Esophagus squamous epithelium (tissue), 5 donors: ENCODE data around the gene CBX3. TPM values are rescaled to one million over a fixed set of nuclear protein-coding genes. Genes with fewer than 3 reads are reported as not detected.
"Not testable (repeated sequence)": the region's sequence is repeated elsewhere in the genome, so short reads cannot be mapped to it uniquely, and the experiment has no call there.

Experiments
- DNase-seq: peaks from one replicate; lab custom pipeline; 2025; lab: John Stamatoyannopoulos, UW
- H3K27ac ChIP-seq, 4 donors: fragments of 200-600 bp; sonication (generic); one replicate each; pipeline ENCODE4 v1.5.1; 2016 to 2019; ENCODE audit warnings: mild to moderate bottlenecking in 1 of 4
- H3K27me3 ChIP-seq, 4 donors: fragments of 200-600 bp; sonication (generic); 1 replicate in 3 of 4; 2 replicates in 1 of 4; pipeline versions ENCODE4 v1.5.1 to v1.6.0; 2017 to 2021; ENCODE audit warnings: antibody characterized with exemption in 1 of 4
- H3K36me3 ChIP-seq, 3 donors: fragments of 200-600 bp; sonication (generic); one replicate each; pipeline ENCODE4 v1.5.1; 2016 to 2019
- H3K4me1 ChIP-seq, 3 donors: fragments of 200-600 bp; sonication (generic); one replicate each; pipeline ENCODE4 v1.5.1; 2017 to 2019
- H3K4me3 ChIP-seq, 4 donors: fragments of 200-600 bp; sonication (generic); 1 replicate in 3 of 4; 2 replicates in 1 of 4; pipeline ENCODE4 v1.5.1; 2016 to 2019; ENCODE audit warnings: mild to moderate bottlenecking in 2 of 4, moderate library complexity in 1 of 4
- H3K9me3 ChIP-seq, 3 donors: fragments of 200-600 bp; sonication (generic); one replicate each; pipeline ENCODE4 v1.5.1; 2016 to 2019
- POLR2A ChIP-seq, 4 donors: fragments of 450-650 bp; IDR thresholded peaks; one replicate each; pipeline ENCODE4 v1.6.1; 2017; ENCODE audit warnings: antibody characterized with exemption in 4 of 4, mild to moderate bottlenecking in 4 of 4, moderate library complexity in 3 of 4
- WGBS, 2 donors: methylation state at CpG; one replicate each; pipeline ENCODE4 v1.1.5; 2018; 5-methylcytosine and 5-hydroxymethylcytosine counted together
- intact Hi-C: fragments of 100-400 bp; cut with DNase I; formaldehyde crosslinking; loops from one replicate; pipeline ENCODE4 v1.15.0; 2022
- total RNA-seq, 4 donors: library from RNA; depleted of rRNA; stranded (reverse); fragments of >200 nt; gene quantifications; one replicate each; pipeline ENCODE4 v1.1.0, GENCODE V29; 2016
- TF ChIP-seq, protein P1 (sequence below), 6 experiments: fragments of 450-650 bp in 4 of 6; fragments of 200-600 bp in 2 of 6; sonication (generic) in 2 of 6; IDR thresholded peaks; one replicate each; pipeline ENCODE4 v1.5.1; 2016 to 2019; ENCODE audit warnings: antibody characterized with exemption in 6 of 6, mild to moderate bottlenecking in 4 of 6, moderate library complexity in 4 of 6
- donor health status: DM: yes; HTN: yes; CAD: no.

CBX3 gene
- total RNA-seq, 4 donors from 2014 or later, result 24.6 to 85.3 (median 74.2) TPM

DNA sequence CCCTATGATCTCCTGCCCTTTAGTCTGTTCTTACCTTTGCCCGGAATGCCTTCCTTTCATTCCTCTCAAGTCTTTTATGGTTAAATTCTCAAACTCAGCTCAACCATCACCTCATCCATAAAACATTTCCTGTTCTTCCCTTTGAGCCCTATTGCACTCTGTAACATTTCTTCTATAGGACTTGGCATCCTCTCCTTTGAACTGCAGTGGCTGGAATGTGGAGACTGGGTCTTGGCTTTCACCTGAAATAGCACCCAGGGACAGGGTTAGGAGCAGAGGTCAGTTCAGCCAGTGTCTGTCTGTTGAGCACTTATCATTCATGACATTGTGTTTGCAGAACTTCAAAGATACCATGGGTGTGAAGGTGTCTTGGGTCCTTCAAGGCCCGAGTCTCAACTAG is 42.3 kb upstream of the CBX3 start:
- WGBS, 2 donors, result 68 to 100% methylated on average over 2 of the region's 2 CpGs
- intact Hi-C loops, result no loop called here
- no peak for DNase-seq

DNA sequence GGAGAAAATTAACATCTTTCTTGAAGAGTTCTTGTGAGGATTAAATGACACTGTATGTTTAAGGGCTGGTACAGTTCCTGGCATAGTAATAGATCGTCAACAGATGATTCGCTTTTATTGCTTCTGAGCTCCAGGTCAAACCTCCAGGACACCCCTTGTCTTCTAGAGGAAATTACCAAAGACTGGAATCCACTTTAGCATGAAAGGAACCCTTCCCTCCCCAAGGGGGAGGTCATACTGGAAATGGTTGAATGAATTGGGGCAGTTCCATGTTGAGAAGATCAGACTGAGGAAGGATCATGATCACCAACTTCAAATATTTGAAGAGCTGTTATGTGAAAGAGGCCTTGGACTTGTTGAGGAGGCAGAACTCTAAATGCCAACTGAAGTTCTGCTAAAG is 40.6 kb upstream of the CBX3 start:
- Histone ChIP-seq H3K9me3 (no peaks in the 10 kb centered on the region), H3K4me1 (peaks cover 1 to 21% (median 8%) of the 10 kb centered on the region in 3 donors), H3K27me3 (no peaks in the 10 kb centered on the region), H3K36me3 (no peaks in the 10 kb centered on the region), H3K4me3 (no peak overlapping the region), H3K27ac (no peak overlapping the region)
- TF ChIP-seq, protein P1, sequence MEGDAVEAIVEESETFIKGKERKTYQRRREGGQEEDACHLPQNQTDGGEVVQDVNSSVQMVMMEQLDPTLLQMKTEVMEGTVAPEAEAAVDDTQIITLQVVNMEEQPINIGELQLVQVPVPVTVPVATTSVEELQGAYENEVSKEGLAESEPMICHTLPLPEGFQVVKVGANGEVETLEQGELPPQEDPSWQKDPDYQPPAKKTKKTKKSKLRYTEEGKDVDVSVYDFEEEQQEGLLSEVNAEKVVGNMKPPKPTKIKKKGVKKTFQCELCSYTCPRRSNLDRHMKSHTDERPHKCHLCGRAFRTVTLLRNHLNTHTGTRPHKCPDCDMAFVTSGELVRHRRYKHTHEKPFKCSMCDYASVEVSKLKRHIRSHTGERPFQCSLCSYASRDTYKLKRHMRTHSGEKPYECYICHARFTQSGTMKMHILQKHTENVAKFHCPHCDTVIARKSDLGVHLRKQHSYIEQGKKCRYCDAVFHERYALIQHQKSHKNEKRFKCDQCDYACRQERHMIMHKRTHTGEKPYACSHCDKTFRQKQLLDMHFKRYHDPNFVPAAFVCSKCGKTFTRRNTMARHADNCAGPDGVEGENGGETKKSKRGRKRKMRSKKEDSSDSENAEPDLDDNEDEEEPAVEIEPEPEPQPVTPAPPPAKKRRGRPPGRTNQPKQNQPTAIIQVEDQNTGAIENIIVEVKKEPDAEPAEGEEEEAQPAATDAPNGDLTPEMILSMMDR (IDR thresholded peaks at IDR 0.05), result no peak
- TF ChIP-seq POLR2A (IDR thresholded peaks at IDR 0.05), result no peak
- no peak for DNase-seq
- 90 to 100% methylated on average over 2 of the region's 2 CpGs for WGBS, 2 donors
- intact Hi-C loops, result no loop called here

More for the DNA sequence above, 42.3 kb upstream of the CBX3 start:
- Histone ChIP-seq H3K36me3 (no peaks in the 10 kb centered on the region), H3K27me3 (peaks cover 0 to 7% (median 0%) of the 10 kb centered on the region in 4 donors), H3K4me3 (no peak overlapping the region), H3K4me1 (peaks cover 6 to 38% (median 18%) of the 10 kb centered on the region in 3 donors), H3K9me3 (no peaks in the 10 kb centered on the region), H3K27ac (no peak overlapping the region)
- TF ChIP-seq POLR2A (IDR thresholded peaks at IDR 0.05), result no peak
- TF ChIP-seq, protein P1 (IDR thresholded peaks at IDR 0.05), result no peak

DNA sequence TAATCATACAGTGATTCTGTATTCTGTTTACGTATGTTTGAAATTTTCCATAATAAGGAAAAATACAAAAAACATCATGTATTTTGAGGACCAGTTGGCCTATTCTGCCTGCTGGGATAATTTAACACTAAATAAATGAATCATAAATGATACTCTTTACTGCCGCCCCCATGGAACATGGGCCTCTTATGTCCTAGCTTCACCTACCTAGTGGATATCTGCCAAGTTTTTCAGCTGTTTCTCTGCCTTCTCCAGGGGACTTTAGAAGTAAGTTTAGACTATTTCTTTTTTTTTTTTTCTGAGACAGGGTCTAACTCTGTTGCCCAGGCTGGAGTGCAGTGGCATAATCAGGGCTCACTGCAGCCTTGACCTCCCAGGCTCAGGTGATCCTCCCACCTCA is 39.1 kb upstream of the CBX3 start:
- WGBS, 2 donors, result 78 to 83% methylated on average over 2 of the region's 2 CpGs
- Histone ChIP-seq H3K9me3 (no peaks in the 10 kb centered on the region), H3K36me3 (no peaks in the 10 kb centered on the region), H3K27ac (no peak overlapping the region), H3K4me1 (peaks cover 0 to 21% (median 6%) of the 10 kb centered on the region in 3 donors), H3K27me3 (no peaks in the 10 kb centered on the region), H3K4me3 (no peak overlapping the region)
- intact Hi-C loops, result no loop called here
- TF ChIP-seq, protein P1 (IDR thresholded peaks at IDR 0.05), result no peak
- no peak for TF ChIP-seq POLR2A (IDR thresholded peaks at IDR 0.05)
- no peak for DNase-seq

DNA sequence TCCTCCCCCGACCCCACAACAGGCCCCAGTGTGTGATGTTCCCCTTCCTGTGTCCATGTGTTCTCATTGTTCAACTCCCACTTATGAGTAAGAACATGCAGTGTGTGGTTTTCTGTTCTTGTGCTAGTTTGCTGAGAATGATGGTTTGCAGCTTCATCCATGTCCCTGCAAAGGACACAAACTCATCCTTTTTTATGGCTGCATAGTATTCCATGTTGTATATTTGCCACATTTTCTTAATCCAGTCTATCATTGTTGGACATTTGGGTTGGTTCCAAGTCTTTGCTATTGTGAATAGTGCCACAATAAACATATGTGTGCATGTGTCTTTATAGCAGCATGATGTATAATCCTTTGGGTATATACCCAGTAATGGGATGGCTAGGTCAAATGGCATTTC is 37.7 kb upstream of the CBX3 start:
- H3K4me1 ChIP-seq, result peaks cover 0 to 19% (median 6%) of the 10 kb centered on the region in 3 donors
- DNase-seq, H3K27me3 ChIP-seq, H3K27ac ChIP-seq, intact Hi-C loops, H3K4me3 ChIP-seq, H3K36me3 ChIP-seq, H3K9me3 ChIP-seq: not testable (repeated sequence)
- 50% methylated on average over 1 of the region's 1 CpG; no CpG with 5 or more reads in 1 of the 2 donors for WGBS, 2 donors

DNA sequence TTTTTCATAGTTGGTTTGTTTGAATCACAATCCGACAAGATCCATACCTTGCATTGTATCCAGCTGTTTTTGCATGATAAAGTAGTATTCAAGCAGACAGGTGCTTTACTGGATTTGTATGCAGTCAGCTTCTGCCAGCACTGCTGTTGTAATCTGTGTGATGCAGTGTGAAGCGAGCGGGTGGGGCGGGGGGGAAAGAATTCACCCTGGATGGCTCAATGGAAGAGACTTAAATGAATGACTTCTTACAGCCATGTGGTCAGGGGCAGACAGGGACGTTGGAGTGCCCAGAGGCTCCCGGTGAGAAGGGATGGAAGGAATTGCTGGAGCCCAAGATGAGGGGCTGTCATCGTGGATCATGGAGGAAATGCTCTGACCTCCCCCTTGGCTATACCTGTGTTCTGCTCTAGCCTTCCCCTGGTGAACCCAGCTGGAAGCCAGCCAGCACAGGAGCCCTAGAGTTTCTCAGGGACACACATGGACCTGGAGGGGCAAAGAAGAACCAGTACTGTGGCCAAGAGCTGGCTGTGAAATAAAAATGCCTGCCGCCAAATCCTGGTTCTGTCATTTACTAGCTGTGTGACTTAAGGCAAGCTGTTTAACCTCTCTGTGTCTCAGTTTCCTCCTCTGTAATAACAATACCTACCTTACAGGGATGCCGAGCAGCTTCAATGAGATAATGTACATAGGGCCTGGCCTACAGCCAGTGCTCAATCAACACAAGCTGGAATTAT is 35.4 kb upstream of the CBX3 start:
- peaks cover 0 to 19% (median 6%) of the 10 kb centered on the region in 3 donors for H3K4me1 ChIP-seq
- intact Hi-C loops, result no loop called here
- no peaks in the 10 kb centered on the region for H3K27me3 ChIP-seq
- no peak overlapping the region for H3K4me3 ChIP-seq
- peak overlapping the region in 1 of 4 donors; percentile 49 for H3K27ac ChIP-seq
- H3K36me3 ChIP-seq, result peaks cover 0 to 5% (median 0%) of the 10 kb centered on the region in 3 donors
- WGBS, 2 donors, result 80 to 84% methylated on average over 6 to 9 of the region's 9 CpGs
- TF ChIP-seq, protein P1 (IDR thresholded peaks at IDR 0.05), result no peak
- TF ChIP-seq POLR2A (IDR thresholded peaks at IDR 0.05), result no peak
- H3K9me3 ChIP-seq, result no peaks in the 10 kb centered on the region
- no peak for DNase-seq
